ENCODE measurements around the gene GNPDA1.

DNA sequence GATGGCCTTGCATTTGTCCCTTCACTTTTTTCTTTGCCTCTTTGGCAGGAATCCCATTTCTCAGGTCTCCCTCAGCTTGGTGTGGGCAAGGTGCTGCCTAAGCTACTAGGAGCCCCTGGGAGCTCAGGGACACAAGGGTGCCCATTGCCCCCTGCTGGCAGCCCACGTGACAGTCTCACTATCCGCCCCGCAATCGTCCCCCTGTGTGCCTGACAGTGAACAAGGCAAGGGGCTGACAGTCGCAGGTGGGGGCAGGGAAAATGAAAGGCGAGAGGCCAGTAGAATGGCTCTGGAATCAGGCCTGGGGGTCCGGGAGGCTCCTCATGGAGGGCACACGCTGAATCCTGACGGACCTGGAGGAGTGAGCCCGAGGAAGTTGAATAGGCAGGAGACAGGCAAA, 52.8 kb downstream of the GNPDA1 start:
- TF ChIP-seq, protein P1, sequence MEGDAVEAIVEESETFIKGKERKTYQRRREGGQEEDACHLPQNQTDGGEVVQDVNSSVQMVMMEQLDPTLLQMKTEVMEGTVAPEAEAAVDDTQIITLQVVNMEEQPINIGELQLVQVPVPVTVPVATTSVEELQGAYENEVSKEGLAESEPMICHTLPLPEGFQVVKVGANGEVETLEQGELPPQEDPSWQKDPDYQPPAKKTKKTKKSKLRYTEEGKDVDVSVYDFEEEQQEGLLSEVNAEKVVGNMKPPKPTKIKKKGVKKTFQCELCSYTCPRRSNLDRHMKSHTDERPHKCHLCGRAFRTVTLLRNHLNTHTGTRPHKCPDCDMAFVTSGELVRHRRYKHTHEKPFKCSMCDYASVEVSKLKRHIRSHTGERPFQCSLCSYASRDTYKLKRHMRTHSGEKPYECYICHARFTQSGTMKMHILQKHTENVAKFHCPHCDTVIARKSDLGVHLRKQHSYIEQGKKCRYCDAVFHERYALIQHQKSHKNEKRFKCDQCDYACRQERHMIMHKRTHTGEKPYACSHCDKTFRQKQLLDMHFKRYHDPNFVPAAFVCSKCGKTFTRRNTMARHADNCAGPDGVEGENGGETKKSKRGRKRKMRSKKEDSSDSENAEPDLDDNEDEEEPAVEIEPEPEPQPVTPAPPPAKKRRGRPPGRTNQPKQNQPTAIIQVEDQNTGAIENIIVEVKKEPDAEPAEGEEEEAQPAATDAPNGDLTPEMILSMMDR (optimal IDR thresholded peaks at IDR 0.05 in 1 of 3, IDR thresholded peaks at IDR 0.05 in 1 of 3, conservative IDR thresholded peaks at IDR 0.05 in 1 of 3; ENCODE audit: extremely low read depth in 1 of 3, insufficient read depth in 2 of 3, low read length in 3 of 3), result peak; percentile 23 to 69 (median 37)
- TF ChIP-seq EZH2 (IDR thresholded peaks at IDR 0.05; ENCODE audit: low read length), result no peak
